ENCODE results near the gene KIF4A.

Gene KIF4A

GRCh38 chrX:70254909-70255308 is 35.0 kb upstream of the KIF4A start:
- H3K4me2 ChIP-seq (ENCODE audit: low read length), result no peak overlapping the region
- no peaks in the 10 kb centered on the region for H3K79me2 ChIP-seq (ENCODE audit: low read length)
- no peak overlapping the region for H3K27ac ChIP-seq (ENCODE audit: low read length)
- H2AFZ ChIP-seq (ENCODE audit: low read depth, low read length), result no peak overlapping the region
- H3K9ac ChIP-seq (ENCODE audit: low read length), result no peak overlapping the region
- no peaks in the 10 kb centered on the region for H4K20me1 ChIP-seq (ENCODE audit: insufficient read depth, low read length)
- H3K27me3 ChIP-seq (ENCODE audit: low read depth, low read length), result no peaks in the 10 kb centered on the region; the same call in 1 of the 2 replicates
- H3K4me1 ChIP-seq (ENCODE audit: low read length), result no peaks in the 10 kb centered on the region; the same call in 1 of the 2 replicates
- H3K9me3 ChIP-seq (ENCODE audit: insufficient read depth, low read length), result no peaks in the 10 kb centered on the region
- H3K36me3 ChIP-seq (replicated peaks; ENCODE audit: low read depth, low read length), result no peaks in the 10 kb centered on the region
- H3K4me3 ChIP-seq (ENCODE audit: low read length), result no peak overlapping the region
- no peak for TF ChIP-seq CTCF (IDR thresholded peaks at IDR 0.05; ENCODE audit: low read depth, low read length)
- no peak for TF ChIP-seq EZH2phosphoT487 (IDR thresholded peaks at IDR 0.05; ENCODE audit: low read depth)

- H3K4me2 ChIP-seq (ENCODE audit: low read length), result no peak overlapping the region
- no peak overlapping the region for H3K9ac ChIP-seq (ENCODE audit: low read length)
- no peaks in the 10 kb centered on the region for H3K36me3 ChIP-seq (replicated peaks; ENCODE audit: low read depth, low read length)
- H3K27ac ChIP-seq (ENCODE audit: low read length), result no peak overlapping the region
- no peaks in the 10 kb centered on the region for H3K79me2 ChIP-seq (ENCODE audit: low read length)
- TF ChIP-seq CTCF (IDR thresholded peaks at IDR 0.05; ENCODE audit: low read depth, low read length) (no peak), EZH2phosphoT487 (IDR thresholded peaks at IDR 0.05; ENCODE audit: low read depth) (no peak)
- H4K20me1 ChIP-seq (ENCODE audit: insufficient read depth, low read length), result no peaks in the 10 kb centered on the region
- no peaks in the 10 kb centered on the region; the same call in 1 of the 2 replicates for H3K27me3 ChIP-seq (ENCODE audit: low read depth, low read length)
- H3K4me3 ChIP-seq (ENCODE audit: low read length), result no peak overlapping the region
- H2AFZ ChIP-seq (ENCODE audit: low read depth, low read length), result no peak overlapping the region
- H3K4me1 ChIP-seq (ENCODE audit: low read length), result no peaks in the 10 kb centered on the region; the same call in 1 of the 2 replicates
- no peaks in the 10 kb centered on the region for H3K9me3 ChIP-seq (ENCODE audit: insufficient read depth, low read length)
Observed at GRCh38 chrX:70255452-70255851, 34.5 kb upstream of the KIF4A start.

- no peaks in the 10 kb centered on the region for H3K36me3 ChIP-seq (replicated peaks; ENCODE audit: low read depth, low read length)
- 0 out of 2 replicates have a peak overlapping the region, but pooled peaks have one; percentile 3 for H3K4me2 ChIP-seq (ENCODE audit: low read length)
Observed at GRCh38 chrX:70257423-70258288, 32.2 kb upstream of the KIF4A start.

More at GRCh38 chrX:70257423-70258288, 32.2 kb upstream of the KIF4A start:
- TF ChIP-seq CTCF (IDR thresholded peaks at IDR 0.05; ENCODE audit: low read depth, low read length) (no peak), EZH2phosphoT487 (IDR thresholded peaks at IDR 0.05; ENCODE audit: low read depth) (no peak)
- Histone ChIP-seq H2AFZ (ENCODE audit: low read depth, low read length) (peak overlapping the region; percentile 46; the same call in 1 of the 2 replicates), H3K4me3 (ENCODE audit: low read length) (no peak overlapping the region), H3K9ac (ENCODE audit: low read length) (no peak overlapping the region), H4K20me1 (ENCODE audit: insufficient read depth, low read length) (no peaks in the 10 kb centered on the region), H3K9me3 (ENCODE audit: insufficient read depth, low read length) (no peaks in the 10 kb centered on the region), H3K27ac (ENCODE audit: low read length) (no peak overlapping the region), H3K27me3 (ENCODE audit: low read depth, low read length) (no peaks in the 10 kb centered on the region), H3K4me1 (ENCODE audit: low read length) (no peaks in the 10 kb centered on the region; the same call in 1 of the 2 replicates), H3K79me2 (ENCODE audit: low read length) (no peaks in the 10 kb centered on the region)
